ENCODE measurements around the gene LYL1. TPM values are rescaled to one million over a fixed set of nuclear protein-coding genes. Genes with fewer than 3 reads are reported as not detected.

The LYL1 gene
- total and polyA plus RNA-seq, 4 donors, result 12.9 to 34.1 (median 20.7) TPM

DNA sequence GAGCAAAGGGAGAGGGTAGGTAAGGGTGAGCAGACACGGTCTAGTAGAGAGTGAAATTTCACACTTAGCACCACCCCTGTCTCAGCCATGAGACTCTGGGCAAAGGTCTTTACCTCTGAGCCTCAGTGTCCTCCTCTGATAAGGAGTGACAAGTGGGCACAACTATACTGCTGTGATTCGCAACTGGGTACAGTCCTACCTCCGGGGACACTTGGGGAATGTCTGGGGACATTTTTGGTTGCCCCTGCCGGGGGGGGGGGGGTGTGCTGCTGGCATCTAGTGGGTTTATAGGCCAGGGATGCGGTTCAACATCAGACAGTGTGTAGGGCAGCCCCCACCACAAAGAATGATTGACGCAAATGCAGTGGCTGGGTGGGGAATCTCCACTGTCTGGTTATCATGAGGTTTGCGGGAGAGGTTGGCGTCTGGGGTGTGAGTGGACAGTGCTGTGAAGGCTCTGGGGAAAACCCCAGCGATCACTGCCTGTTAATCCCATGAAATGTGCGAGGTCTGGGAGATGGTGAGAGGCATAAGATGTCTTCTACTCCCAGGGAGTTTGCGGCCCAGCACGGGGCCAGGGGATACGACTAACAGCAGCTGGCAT, 19.7 kb upstream of the LYL1 start:
- TF ChIP-seq, protein P1, sequence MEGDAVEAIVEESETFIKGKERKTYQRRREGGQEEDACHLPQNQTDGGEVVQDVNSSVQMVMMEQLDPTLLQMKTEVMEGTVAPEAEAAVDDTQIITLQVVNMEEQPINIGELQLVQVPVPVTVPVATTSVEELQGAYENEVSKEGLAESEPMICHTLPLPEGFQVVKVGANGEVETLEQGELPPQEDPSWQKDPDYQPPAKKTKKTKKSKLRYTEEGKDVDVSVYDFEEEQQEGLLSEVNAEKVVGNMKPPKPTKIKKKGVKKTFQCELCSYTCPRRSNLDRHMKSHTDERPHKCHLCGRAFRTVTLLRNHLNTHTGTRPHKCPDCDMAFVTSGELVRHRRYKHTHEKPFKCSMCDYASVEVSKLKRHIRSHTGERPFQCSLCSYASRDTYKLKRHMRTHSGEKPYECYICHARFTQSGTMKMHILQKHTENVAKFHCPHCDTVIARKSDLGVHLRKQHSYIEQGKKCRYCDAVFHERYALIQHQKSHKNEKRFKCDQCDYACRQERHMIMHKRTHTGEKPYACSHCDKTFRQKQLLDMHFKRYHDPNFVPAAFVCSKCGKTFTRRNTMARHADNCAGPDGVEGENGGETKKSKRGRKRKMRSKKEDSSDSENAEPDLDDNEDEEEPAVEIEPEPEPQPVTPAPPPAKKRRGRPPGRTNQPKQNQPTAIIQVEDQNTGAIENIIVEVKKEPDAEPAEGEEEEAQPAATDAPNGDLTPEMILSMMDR (IDR thresholded peaks at IDR 0.05; ENCODE audit: control extremely low read depth, extremely low read depth), result no peak
- Histone ChIP-seq H3K9me3 (ENCODE audit: control insufficient read depth in 4 of 4, insufficient read depth in 3 of 4, low read length in 3 of 4) (no peaks in the 10 kb centered on the region), H3K4me1 (ENCODE audit: control insufficient read depth in 5 of 5, insufficient read depth in 5 of 5, low read length in 5 of 5) (peaks cover 0 to 14% (median 5%) of the 10 kb centered on the region in 5 donors), H3K36me3 (ENCODE audit: control insufficient read depth in 4 of 4, insufficient read depth in 4 of 4, low read length in 4 of 4) (peaks cover 0 to 9% (median 0%) of the 10 kb centered on the region in 4 donors), H3K9ac (ENCODE audit: insufficient read depth in 1 of 2, low read length in 2 of 2) (no peak overlapping the region), H3K27me3 (ENCODE audit: control insufficient read depth in 3 of 3, insufficient read depth in 3 of 3, low read length in 2 of 3) (no peaks in the 10 kb centered on the region), H3K4me3 (no peak overlapping the region), H3K27ac (ENCODE audit: low read depth in 1 of 2, low read length in 1 of 2) (no peak overlapping the region)
- no peak for ATAC-seq (ENCODE audit: insufficient read depth, low FRiP score)
- WGBS, 2 donors, result 72 to 91% methylated on average over 13 of the region's 13 CpGs
- DNase-seq, result no peak

DNA sequence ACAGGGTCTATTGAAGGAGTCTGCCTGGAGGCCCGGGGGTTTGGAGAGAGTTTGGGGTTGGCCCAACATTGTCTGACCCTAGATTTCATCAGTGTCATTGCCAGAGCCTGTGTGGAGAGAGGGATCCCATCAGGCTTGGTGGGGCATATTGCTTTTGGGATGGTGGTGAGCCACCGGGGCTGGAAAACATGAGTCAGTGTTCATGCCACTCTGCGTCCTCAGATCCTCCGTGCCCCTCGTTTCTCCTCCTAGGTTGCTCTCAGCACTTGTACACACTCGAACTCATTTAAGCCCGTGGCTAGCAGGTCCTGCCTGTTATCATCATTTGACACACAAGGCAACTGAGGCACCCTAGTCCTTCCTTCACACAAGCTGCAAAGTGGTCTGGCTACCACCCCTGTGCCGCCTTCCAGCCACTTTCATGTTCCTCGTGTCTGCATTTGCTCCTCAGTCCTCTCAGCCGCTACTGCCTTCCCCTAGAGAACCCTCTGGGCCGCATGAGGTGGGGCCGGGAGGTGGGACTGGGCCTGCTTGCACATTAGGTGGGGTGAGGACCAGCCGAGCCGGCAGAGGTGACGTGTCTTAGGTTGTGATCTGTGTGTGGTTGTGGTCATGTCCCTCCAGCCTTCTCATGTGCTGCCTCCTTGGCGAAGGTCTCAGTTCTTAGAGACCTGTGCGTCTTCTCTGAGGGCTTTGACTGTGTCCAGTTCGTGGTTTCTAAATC, 19.1 kb upstream of the LYL1 start:
- Histone ChIP-seq H3K4me1 (ENCODE audit: control insufficient read depth in 5 of 5, insufficient read depth in 5 of 5, low read length in 5 of 5) (peaks cover 0 to 20% (median 5%) of the 10 kb centered on the region in 5 donors), H3K27me3 (ENCODE audit: control insufficient read depth in 3 of 3, insufficient read depth in 3 of 3, low read length in 2 of 3) (no peaks in the 10 kb centered on the region), H3K36me3 (ENCODE audit: control insufficient read depth in 4 of 4, insufficient read depth in 4 of 4, low read length in 4 of 4) (peaks cover 0 to 9% (median 0%) of the 10 kb centered on the region in 4 donors), H3K9ac (ENCODE audit: insufficient read depth in 1 of 2, low read length in 2 of 2) (no peak overlapping the region), H3K27ac (ENCODE audit: low read depth in 1 of 2, low read length in 1 of 2) (no peak overlapping the region), H3K4me3 (no peak overlapping the region), H3K9me3 (ENCODE audit: control insufficient read depth in 4 of 4, insufficient read depth in 3 of 4, low read length in 3 of 4) (no peaks in the 10 kb centered on the region)
- 76 to 89% methylated on average over 18 of the region's 18 CpGs for WGBS, 2 donors
- TF ChIP-seq, protein P1 (IDR thresholded peaks at IDR 0.05; ENCODE audit: control extremely low read depth, extremely low read depth), result no peak
- ATAC-seq (ENCODE audit: insufficient read depth, low FRiP score) (no peak), DNase-seq (no peak)

DNA sequence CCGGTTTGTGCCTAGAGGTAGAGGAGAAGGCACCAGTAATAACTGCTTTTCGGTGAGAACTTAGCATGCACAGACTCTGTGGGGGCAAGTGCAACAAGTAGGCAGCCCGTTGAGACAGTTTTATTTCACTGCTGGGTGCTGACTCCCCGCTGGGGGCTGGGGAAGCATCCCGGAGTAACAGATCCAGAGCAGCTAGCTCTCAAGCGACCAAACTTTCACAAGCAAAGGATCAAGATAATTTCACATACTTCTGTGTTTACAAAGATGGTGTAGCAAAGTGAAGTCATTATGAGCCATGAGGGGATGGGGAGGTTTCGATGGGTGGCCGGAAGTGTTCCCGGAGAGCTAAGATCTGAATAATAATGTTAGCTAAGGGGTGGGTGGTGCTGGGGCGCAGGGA, 18.2 kb upstream of the LYL1 start:
- H3K27me3 ChIP-seq (ENCODE audit: control insufficient read depth in 3 of 3, insufficient read depth in 3 of 3, low read length in 2 of 3), result no peaks in the 10 kb centered on the region
- WGBS, 2 donors, result 78 to 82% methylated on average over 10 of the region's 10 CpGs
- DNase-seq, result no peak
- peaks cover 0 to 24% (median 7%) of the 10 kb centered on the region in 5 donors for H3K4me1 ChIP-seq (ENCODE audit: control insufficient read depth in 5 of 5, insufficient read depth in 5 of 5, low read length in 5 of 5)
- no peak overlapping the region for H3K9ac ChIP-seq (ENCODE audit: insufficient read depth in 1 of 2, low read length in 2 of 2)
- no peak overlapping the region for H3K27ac ChIP-seq (ENCODE audit: low read depth in 1 of 2, low read length in 1 of 2)
- H3K4me3 ChIP-seq, result no peak overlapping the region
- H3K36me3 ChIP-seq (ENCODE audit: control insufficient read depth in 4 of 4, insufficient read depth in 4 of 4, low read length in 4 of 4), result peaks cover 0 to 6% (median 0%) of the 10 kb centered on the region in 4 donors
- H3K9me3 ChIP-seq (ENCODE audit: control insufficient read depth in 4 of 4, insufficient read depth in 3 of 4, low read length in 3 of 4), result no peaks in the 10 kb centered on the region
- TF ChIP-seq, protein P1 (IDR thresholded peaks at IDR 0.05; ENCODE audit: control extremely low read depth, extremely low read depth), result no peak
- no peak for ATAC-seq (ENCODE audit: insufficient read depth, low FRiP score)
